Nephron (organoid): Measurements from ENCODE around the gene TXNL4B.
"Not testable (repeated sequence)": the region's sequence is repeated elsewhere in the genome, so short reads cannot be mapped to it uniquely, and the experiment has no call there.

Experiments
- H3K27ac Mint-ChIP-seq, 3 experiments: 2 replicates each; pipeline ENCODE4 v1.8.0; 2020; ENCODE audit warnings: mixed read lengths in 3 of 3, mild to moderate bottlenecking in 2 of 3, moderate library complexity in 1 of 3
- H3K27me3 Mint-ChIP-seq: 2 replicates; pipeline ENCODE4 v1.8.0; 2021; ENCODE audit warnings: low read depth, mild to moderate bottlenecking, moderate library complexity, mixed read lengths
- H3K36me3 Mint-ChIP-seq: 2 replicates; pipeline ENCODE4 v1.8.0; 2020; ENCODE audit warnings: low read depth, mixed read lengths
- H3K4me1 Mint-ChIP-seq: 2 replicates; pipeline ENCODE4 v1.8.0; 2020; ENCODE audit warnings: mixed read lengths
- H3K4me3 Mint-ChIP-seq, 3 experiments: 2 replicates each; pipeline ENCODE4 v1.8.0; 2020; ENCODE audit warnings: mild to moderate bottlenecking in 3 of 3, mixed read lengths in 3 of 3, moderate library complexity in 2 of 3
- H3K9me3 Mint-ChIP-seq: 2 replicates; pipeline ENCODE4 v1.8.0; 2020; ENCODE audit warnings: mixed read lengths
- CTCF ChIP-seq, 3 experiments: fragments of 200-600 bp; sonication (generic); IDR thresholded peaks; one replicate each; pipeline ENCODE4 v1.5.0; 2021; ENCODE audit warnings: antibody characterized with exemption in 3 of 3; ENCODE audit not compliant: unreplicated experiment in 3 of 3

TXNL4B gene

GRCh38 chr16:72061564-72061963 lies 31.9 kb downstream of the TXNL4B start:
- Mint-ChIP-seq H3K4me1 (no peaks in the 10 kb centered on the region), H3K27me3 (peaks cover 5% of the 10 kb centered on the region), H3K4me3 (no peak overlapping the region), H3K27ac (no peak overlapping the region), H3K36me3 (no peaks in the 10 kb centered on the region), H3K9me3 (no peaks in the 10 kb centered on the region)
- TF ChIP-seq CTCF (IDR thresholded peaks at IDR 0.05; ENCODE audit: unreplicated experiment in 3 of 3) = no peak

- TF ChIP-seq CTCF (IDR thresholded peaks at IDR 0.05; ENCODE audit: unreplicated experiment in 3 of 3) = no peak
- no peaks in the 10 kb centered on the region for H3K4me1 Mint-ChIP-seq
- H3K27me3 Mint-ChIP-seq = peaks cover 5% of the 10 kb centered on the region
- H3K9me3 Mint-ChIP-seq = no peaks in the 10 kb centered on the region
- H3K36me3 Mint-ChIP-seq = no peaks in the 10 kb centered on the region
- H3K4me3 Mint-ChIP-seq = no peak overlapping the region
- H3K27ac Mint-ChIP-seq = no peak overlapping the region
Measured at GRCh38 chr16:72060405-72060804, 33.0 kb downstream of the TXNL4B start.

DNA sequence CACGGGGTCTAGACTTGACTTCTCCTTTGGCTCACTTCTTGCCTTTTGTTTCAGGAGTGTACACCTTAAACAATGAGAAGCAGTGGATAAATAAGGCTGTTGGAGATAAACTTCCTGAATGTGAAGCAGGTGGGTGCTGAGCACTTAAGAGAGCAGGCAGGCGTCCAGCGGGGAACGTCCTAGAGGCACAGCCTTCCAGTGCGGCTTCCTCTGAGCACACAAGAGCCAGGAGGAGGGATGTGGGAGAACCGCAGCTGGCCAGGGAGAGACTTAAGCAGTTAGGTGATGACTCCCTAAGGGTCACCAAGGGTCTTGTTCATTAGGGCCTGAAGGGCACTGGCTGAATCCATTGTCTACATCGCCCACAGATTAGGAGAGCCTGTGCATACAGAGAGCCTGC lies 34.4 kb downstream of the TXNL4B start:
- H3K27me3 Mint-ChIP-seq, H3K27ac Mint-ChIP-seq, H3K36me3 Mint-ChIP-seq, H3K9me3 Mint-ChIP-seq, H3K4me3 Mint-ChIP-seq, H3K4me1 Mint-ChIP-seq: not testable (repeated sequence)

DNA sequence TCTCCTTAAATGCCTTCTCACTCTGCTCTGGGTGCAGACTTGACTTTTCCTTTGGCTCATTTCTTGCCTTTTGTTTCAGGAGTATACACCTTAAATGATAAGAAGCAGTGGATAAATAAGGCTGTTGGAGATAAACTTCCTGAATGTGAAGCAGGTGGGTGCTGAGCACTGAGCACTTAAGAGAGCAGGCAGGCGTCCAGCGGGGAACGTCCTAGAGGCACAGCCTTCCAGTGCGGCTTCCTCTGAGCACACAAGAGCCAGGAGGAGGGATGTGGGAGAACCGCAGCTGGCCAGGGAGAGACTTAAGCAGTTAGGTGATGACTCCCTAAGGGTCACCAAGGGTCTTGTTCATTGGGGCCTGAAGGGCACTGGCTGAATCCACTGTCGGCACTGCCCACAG lies 36.1 kb downstream of the TXNL4B start:
- H3K27ac Mint-ChIP-seq, H3K36me3 Mint-ChIP-seq, H3K4me1 Mint-ChIP-seq, H3K9me3 Mint-ChIP-seq, H3K4me3 Mint-ChIP-seq: not testable (repeated sequence)
- H3K27me3 Mint-ChIP-seq = peaks cover 12% of the 10 kb centered on the region

DNA sequence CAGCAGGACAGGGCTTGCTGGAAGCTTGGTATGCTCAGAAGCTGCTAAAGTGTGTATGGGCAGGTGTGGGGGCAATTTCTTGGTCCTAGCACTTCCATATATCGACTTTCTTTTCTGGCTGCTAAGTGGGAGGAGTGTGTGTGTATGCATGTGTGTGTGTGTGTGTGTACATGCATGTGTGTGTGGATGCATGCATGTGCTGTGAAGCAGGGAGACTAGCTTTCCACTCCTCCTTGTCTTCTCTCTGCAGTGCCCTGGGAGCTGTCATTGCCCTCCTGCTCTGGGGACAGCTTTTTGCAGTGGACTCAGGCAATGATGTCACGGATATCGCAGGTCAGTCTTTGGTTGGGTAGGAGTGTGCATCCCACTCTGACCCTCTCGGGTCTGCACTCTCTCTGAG lies 37.5 kb downstream of the TXNL4B start:
- H3K27me3 Mint-ChIP-seq = peaks cover 12% of the 10 kb centered on the region
- TF ChIP-seq CTCF (IDR thresholded peaks at IDR 0.05; ENCODE audit: unreplicated experiment in 3 of 3) = no peak
- H3K4me3 Mint-ChIP-seq = no peak overlapping the region

GRCh38 chr16:72054254-72054847 lies 39.1 kb downstream of the TXNL4B start, which contains the start of gene HP:
Gene HP, plus strand, starts transcription at chr16:72054505. Its CDS starts 148 bp downstream, at chr16:72054653.
- H3K27me3 Mint-ChIP-seq = peaks cover 17% of the 10 kb centered on the region
- not testable (repeated sequence) for H3K9me3 Mint-ChIP-seq, H3K36me3 Mint-ChIP-seq, H3K27ac Mint-ChIP-seq, H3K4me3 Mint-ChIP-seq, H3K4me1 Mint-ChIP-seq

More for the DNA sequence above, 37.5 kb downstream of the TXNL4B start:
- Mint-ChIP-seq H3K27ac (no peak overlapping the region), H3K4me1 (no peaks in the 10 kb centered on the region), H3K36me3 (no peaks in the 10 kb centered on the region), H3K9me3 (no peaks in the 10 kb centered on the region)

GRCh38 chr16:72051818-72052217 lies 41.6 kb downstream of the TXNL4B start:
- TF ChIP-seq CTCF (IDR thresholded peaks at IDR 0.05; ENCODE audit: unreplicated experiment in 3 of 3) = no peak
- peaks cover 12% of the 10 kb centered on the region for H3K27me3 Mint-ChIP-seq
- H3K27ac Mint-ChIP-seq = no peak overlapping the region
- H3K36me3 Mint-ChIP-seq = peaks cover 8% of the 10 kb centered on the region
- H3K4me3 Mint-ChIP-seq = no peak overlapping the region
- H3K4me1 Mint-ChIP-seq = no peaks in the 10 kb centered on the region
- H3K9me3 Mint-ChIP-seq = peaks cover 8% of the 10 kb centered on the region
